GM21717 (cell line): Measurements from ENCODE around the gene ERICH6.

Experiments used
- ATAC-seq: cut with Tn5 transposase; IDR thresholded peaks from one replicate; pipeline ENCODE4 v1.9.1; 2021; ENCODE audit warnings: mild to moderate bottlenecking, moderate library complexity; ENCODE audit not compliant: unreplicated experiment

ERICH6 gene

GRCh38 chr3:150613709-150614480, 89.8 kb downstream of the ERICH6 start:
- ATAC-seq = no peak

- ATAC-seq = no peak
Measured at GRCh38 chr3:150613034-150613433, 90.7 kb downstream of the ERICH6 start.

- ATAC-seq = no peak
Measured at GRCh38 chr3:150612494-150612893, 91.2 kb downstream of the ERICH6 start.

GRCh38 chr3:150611666-150612065, 92.1 kb downstream of the ERICH6 start:
- ATAC-seq = no peak

- ATAC-seq = no peak
Measured at GRCh38 chr3:150610785-150611184, 92.9 kb downstream of the ERICH6 start.

- no peak for ATAC-seq
Measured at GRCh38 chr3:150609988-150610387, 93.7 kb downstream of the ERICH6 start.
